Fibroblast of lung (primary cell): Measurements from ENCODE around the gene ZBTB33. TPM values are rescaled to one million over a fixed set of nuclear protein-coding genes. Genes with fewer than 3 reads are reported as not detected.

Source experiments
- DNase-seq, 2 donors: peaks; one replicate each; pipeline versions ENCODE4 v3.0.0 to v3.0.0-alpha.2; 2010; ENCODE audit warnings: low read depth in 2 of 2
- H2AFZ ChIP-seq: 2 replicates; pipeline ENCODE4 v1.5.1; 2012; ENCODE audit warnings: low read length, control low read depth, inconsistent platforms
- H3K27ac ChIP-seq: 2 replicates; pipeline ENCODE4 v1.5.1; 2011; ENCODE audit warnings: low read length, control low read depth; ENCODE audit not compliant: insufficient read depth
- H3K27me3 ChIP-seq: 2 replicates; pipeline ENCODE4 v1.5.1; 2011; ENCODE audit warnings: mild to moderate bottlenecking, low read length; ENCODE audit not compliant: control insufficient read depth, insufficient read depth
- H3K36me3 ChIP-seq: 2 replicates; pipeline ENCODE4 v1.5.1; 2011; ENCODE audit warnings: low read length; ENCODE audit not compliant: control insufficient read depth, insufficient read depth
- H3K4me1 ChIP-seq: 2 replicates; pipeline ENCODE4 v1.5.1; 2011; ENCODE audit warnings: low read length; ENCODE audit not compliant: control insufficient read depth, insufficient read depth; ENCODE audit errors: extremely low read depth
- H3K4me2 ChIP-seq: 2 replicates; pipeline ENCODE4 v1.5.1; 2011; ENCODE audit warnings: low read length, control low read depth; ENCODE audit not compliant: insufficient read depth; ENCODE audit errors: extremely low read depth
- H3K4me3 ChIP-seq, 4 experiments: fragments of 200-600 bp in 1 of 4; sonication (generic) in 1 of 4; replicated peaks in 1 of 4; 2 replicates each; pipeline ENCODE4 v1.5.1; 2011 to 2016; ENCODE audit warnings: low read length in 4 of 4, low read depth in 3 of 4, mild to moderate bottlenecking in 3 of 4, control low read depth in 2 of 4, inconsistent platforms in 1 of 4, mixed read lengths in 1 of 4; ENCODE audit not compliant: insufficient read depth in 1 of 4; ENCODE audit errors: control extremely low read depth in 1 of 4
- H3K79me2 ChIP-seq: 2 replicates; pipeline ENCODE4 v1.5.1; 2012; ENCODE audit warnings: mild to moderate bottlenecking, low read length, inconsistent platforms; ENCODE audit not compliant: control insufficient read depth, insufficient read depth
- H3K9ac ChIP-seq: 2 replicates; pipeline ENCODE4 v1.5.1; 2011; ENCODE audit warnings: mild to moderate bottlenecking, low read length, control low read depth; ENCODE audit not compliant: insufficient read depth
- H3K9me3 ChIP-seq: 2 replicates; pipeline ENCODE4 v1.5.1; 2012; ENCODE audit warnings: low read depth, low read length; ENCODE audit not compliant: control insufficient read depth, insufficient read depth
- H4K20me1 ChIP-seq: 2 replicates; pipeline ENCODE4 v1.5.1; 2011; ENCODE audit warnings: low read length; ENCODE audit not compliant: control insufficient read depth, insufficient read depth; ENCODE audit errors: extremely low read depth
- EZH2 ChIP-seq: IDR thresholded peaks from 2 replicates; pipeline ENCODE4 v1.5.1; 2012; ENCODE audit warnings: low read length, control low read depth, mild to moderate bottlenecking; ENCODE audit errors: missing control alignments
- polyA minus RNA-seq: library from RNA; depleted of rRNA, polyadenylated mRNA; stranded (reverse); fragments of >200 nt; gene quantifications from 2 replicates; pipeline ENCODE4 v1.2.3, GENCODE V29; 2011; ENCODE audit warnings: low replicate concordance
- polyA plus RNA-seq, 2 donors: library from polyadenylated mRNA; depleted of rRNA in 1 of 2; stranded (reverse) in 1 of 2; unstranded in 1 of 2; fragments of >200 nt; gene quantifications; 2 replicates each; pipeline ENCODE4 v1.2.1, GENCODE V29; 2011 to 2012; ENCODE audit warnings: missing spikeins in 1 of 2
- total RNA-seq: library from RNA; depleted of rRNA; stranded (reverse); fragments of >200 nt; gene quantifications from 2 replicates; pipeline ENCODE4 v1.2.1, GENCODE V29; 2014
- TF ChIP-seq, protein P1 (sequence below), 2 donors: IDR thresholded peaks in 1 of 2; conservative IDR thresholded peaks in 1 of 2; 1 replicate in 1 of 2; 2 replicates in 1 of 2; pipeline ENCODE4 v1.5.1; 2011 to 2012; ENCODE audit warnings: low read length in 2 of 2, control low read depth in 1 of 2, inconsistent platforms in 1 of 2, low read depth in 1 of 2, mild to moderate bottlenecking in 1 of 2

ZBTB33 gene, protein sequence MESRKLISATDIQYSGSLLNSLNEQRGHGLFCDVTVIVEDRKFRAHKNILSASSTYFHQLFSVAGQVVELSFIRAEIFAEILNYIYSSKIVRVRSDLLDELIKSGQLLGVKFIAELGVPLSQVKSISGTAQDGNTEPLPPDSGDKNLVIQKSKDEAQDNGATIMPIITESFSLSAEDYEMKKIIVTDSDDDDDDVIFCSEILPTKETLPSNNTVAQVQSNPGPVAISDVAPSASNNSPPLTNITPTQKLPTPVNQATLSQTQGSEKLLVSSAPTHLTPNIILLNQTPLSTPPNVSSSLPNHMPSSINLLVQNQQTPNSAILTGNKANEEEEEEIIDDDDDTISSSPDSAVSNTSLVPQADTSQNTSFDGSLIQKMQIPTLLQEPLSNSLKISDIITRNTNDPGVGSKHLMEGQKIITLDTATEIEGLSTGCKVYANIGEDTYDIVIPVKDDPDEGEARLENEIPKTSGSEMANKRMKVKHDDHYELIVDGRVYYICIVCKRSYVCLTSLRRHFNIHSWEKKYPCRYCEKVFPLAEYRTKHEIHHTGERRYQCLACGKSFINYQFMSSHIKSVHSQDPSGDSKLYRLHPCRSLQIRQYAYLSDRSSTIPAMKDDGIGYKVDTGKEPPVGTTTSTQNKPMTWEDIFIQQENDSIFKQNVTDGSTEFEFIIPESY
- total RNA-seq (9.7 and 10.3 TPM in 2 replicates), polyA plus RNA-seq (5.0 and 6.6 TPM in 2 replicates), polyA minus RNA-seq (0.33 and 1.5 TPM in 2 replicates)
- polyA plus RNA-seq (2012), result 4.6 and 6.5 TPM in 2 replicates

DNA sequence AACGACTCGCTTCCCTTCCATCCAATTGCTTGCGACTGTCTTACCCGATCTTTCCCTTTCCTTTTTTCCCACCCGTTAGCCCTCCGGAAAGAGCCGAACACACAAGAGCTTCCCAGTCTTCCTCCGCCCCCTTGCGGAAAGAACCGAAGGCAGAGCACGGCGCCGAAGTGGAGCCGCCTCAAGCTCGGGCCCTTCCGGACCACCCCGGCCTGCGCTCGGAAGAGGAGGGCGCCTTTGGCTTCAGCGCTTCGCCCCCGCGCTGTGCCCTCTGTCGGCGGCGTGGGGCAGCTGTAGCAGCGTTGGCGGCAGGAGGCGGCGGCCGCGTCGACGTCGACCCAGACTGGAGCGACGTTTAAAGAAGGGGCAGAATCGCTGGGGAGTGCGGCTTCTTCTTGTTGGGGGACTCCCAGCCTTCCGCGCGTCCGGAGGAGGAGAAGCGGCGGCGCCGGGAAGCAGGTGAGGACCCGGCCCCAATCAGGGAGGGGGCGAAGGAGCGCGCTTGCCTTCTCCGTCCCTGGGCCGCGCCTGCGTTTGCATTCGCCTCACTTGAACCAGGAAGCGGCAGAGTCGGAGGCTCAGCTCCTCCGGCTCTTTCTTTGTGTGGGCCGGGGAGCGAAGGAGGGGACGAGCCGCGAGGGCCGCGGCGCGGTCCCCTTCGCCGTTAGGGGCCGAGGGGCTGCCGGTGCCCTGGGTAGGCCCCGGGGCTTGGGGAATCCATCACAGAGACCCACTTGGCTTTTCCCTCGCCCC is at the start of gene ZBTB33:
Gene ZBTB33, plus strand, starts transcription at position 291 of the 750 bp plus-strand sequence. CDS start 2,604 bp downstream, outside the sequence.
- TF ChIP-seq, protein P1, sequence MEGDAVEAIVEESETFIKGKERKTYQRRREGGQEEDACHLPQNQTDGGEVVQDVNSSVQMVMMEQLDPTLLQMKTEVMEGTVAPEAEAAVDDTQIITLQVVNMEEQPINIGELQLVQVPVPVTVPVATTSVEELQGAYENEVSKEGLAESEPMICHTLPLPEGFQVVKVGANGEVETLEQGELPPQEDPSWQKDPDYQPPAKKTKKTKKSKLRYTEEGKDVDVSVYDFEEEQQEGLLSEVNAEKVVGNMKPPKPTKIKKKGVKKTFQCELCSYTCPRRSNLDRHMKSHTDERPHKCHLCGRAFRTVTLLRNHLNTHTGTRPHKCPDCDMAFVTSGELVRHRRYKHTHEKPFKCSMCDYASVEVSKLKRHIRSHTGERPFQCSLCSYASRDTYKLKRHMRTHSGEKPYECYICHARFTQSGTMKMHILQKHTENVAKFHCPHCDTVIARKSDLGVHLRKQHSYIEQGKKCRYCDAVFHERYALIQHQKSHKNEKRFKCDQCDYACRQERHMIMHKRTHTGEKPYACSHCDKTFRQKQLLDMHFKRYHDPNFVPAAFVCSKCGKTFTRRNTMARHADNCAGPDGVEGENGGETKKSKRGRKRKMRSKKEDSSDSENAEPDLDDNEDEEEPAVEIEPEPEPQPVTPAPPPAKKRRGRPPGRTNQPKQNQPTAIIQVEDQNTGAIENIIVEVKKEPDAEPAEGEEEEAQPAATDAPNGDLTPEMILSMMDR (conservative IDR thresholded peaks at IDR 0.05 in 1 of 2, IDR thresholded peaks at IDR 0.05 in 1 of 2; ENCODE audit: low read depth in 1 of 2, low read length in 2 of 2), result peak; percentile 34 to 54
- TF ChIP-seq EZH2, result no peak
- peak within 1 kb of the TSS; percentile 70 for H3K9ac ChIP-seq
- DNase-seq, result peak; percentile 93 to 94

DNA sequence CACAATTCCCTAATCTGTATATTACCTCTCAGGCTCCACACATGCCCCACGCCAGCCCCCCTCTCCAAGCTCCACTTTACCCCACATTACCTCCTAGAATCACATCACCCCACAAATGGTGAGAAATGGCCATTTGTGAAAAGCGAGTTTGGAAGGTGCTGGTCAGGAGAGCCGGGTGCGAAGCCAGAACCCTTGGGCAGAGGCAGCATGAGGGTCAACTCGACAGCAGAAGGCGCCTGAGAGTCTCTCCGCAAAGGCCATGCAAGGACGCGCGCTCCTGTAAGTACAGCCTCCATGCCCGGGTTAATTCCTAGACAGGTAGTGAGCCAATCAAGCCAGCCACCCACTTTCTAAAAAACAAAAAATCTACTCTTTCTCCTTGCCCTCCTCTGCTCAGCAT is 49.8 kb upstream of the ZBTB33 start:
- Histone ChIP-seq H3K9me3 (no peaks in the 10 kb centered on the region), H3K27me3 (no peaks in the 10 kb centered on the region), H3K27ac (no peak overlapping the region), H3K79me2 (no peaks in the 10 kb centered on the region), H2AFZ (no peak overlapping the region), H3K36me3 (no peaks in the 10 kb centered on the region), H3K4me1 (no peaks in the 10 kb centered on the region), H3K9ac (no peak overlapping the region), H3K4me2 (no peak overlapping the region), H4K20me1 (no peaks in the 10 kb centered on the region), H3K4me3 (no peak overlapping the region)
- no peak for TF ChIP-seq EZH2
- TF ChIP-seq, protein P1 (conservative IDR thresholded peaks at IDR 0.05 in 1 of 2, IDR thresholded peaks at IDR 0.05 in 1 of 2; ENCODE audit: low read depth in 1 of 2, low read length in 2 of 2), result no peak
- DNase-seq, result no peak

More for the DNA sequence above, at the start of gene ZBTB33:
- Histone ChIP-seq H4K20me1 (no peaks in the 10 kb centered on the region), H3K27ac (peak within 1 kb of the TSS; percentile 72), H3K4me2 (peak within 1 kb of the TSS; percentile 74), H3K36me3 (no peaks in the 10 kb centered on the region), H3K4me1 (no peaks in the 10 kb centered on the region), H3K79me2 (peaks cover 11% of the 10 kb centered on the region), H3K27me3 (no peaks in the 10 kb centered on the region), H3K9me3 (no peaks in the 10 kb centered on the region), H3K4me3 (peak within 1 kb of the TSS; percentile 44 to 83 (median 59)), H2AFZ (peak within 1 kb of the TSS; percentile 53)
